Nucleus accumbens (tissue), 56 donors: ENCODE measurements around the gene GAS5.

ENCODE experiments used
- DNase-seq, 56 donors: peaks; one replicate each; lab custom pipeline; 2025; lab: John Stamatoyannopoulos, UW

Gene GAS5

GRCh38 chr1:173832748-173833147, 35.0 kb downstream of the GAS5 start:
- DNase-seq = no peak

DNA sequence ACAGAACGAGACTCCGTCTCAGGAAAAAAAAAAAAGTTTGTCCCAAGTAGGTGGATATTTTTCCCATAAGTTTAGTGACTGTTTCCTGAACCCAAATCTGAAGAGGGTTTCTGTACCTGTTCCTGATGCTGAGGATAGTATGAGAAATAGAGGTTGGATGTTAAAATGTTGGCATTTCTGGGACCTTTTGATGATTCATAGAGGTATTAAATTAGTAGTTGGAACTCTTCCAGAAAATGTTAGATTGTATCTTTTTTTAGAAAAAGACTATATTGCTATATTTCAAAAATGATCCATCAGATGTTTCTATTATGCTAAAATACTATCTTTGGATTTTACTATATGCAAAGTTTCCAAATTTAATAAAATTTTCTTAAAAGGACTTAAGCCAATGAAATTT, 40.2 kb downstream of the GAS5 start:
- DNase-seq = no peak

DNA sequence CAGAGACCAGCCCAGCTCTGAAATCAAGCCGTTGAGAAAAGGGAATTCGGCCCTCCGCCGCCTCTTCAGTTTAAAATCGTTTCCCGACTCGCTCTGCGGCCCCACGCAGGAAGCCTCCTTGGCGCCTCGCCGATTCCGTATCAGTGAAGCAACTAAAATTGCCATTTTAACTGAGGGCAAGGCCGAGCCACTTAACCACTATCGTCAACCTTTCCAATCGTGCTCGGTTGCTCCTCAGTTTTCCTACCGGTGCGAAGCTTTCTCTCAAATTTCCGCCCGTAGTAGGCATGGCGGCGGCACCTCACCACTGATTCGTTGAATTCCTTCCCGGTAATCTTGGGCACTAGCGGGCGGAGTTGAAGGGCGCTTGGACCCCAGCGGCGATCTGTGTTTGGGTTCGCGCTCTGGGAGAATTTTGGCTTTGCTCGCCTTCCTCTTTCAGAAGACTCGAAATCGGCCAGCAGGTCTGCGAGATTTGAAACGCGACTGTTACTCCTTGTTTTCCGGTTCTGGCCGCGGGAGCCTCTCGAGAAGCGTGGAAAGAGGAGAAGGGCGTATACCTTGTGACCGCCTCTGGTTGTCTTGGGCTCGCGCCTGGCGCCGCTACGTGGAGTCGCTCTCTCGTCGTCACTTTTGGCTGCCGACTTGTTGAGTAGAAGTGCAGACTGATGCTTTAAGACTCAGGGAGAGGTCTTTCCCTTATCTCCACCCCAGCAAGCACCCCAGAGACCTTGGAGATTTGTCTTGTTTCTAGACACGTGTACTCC, 43.3 kb downstream of the GAS5 start, which contains the start of the genes CENPL and DARS2:
Gene CENPL (minus strand): TSS at position 569 of the 767 bp plus-strand sequence. CDS start 13,584 bp downstream, outside the sequence.
Gene DARS2 (plus strand): TSS at position 359 of the 767 bp plus-strand sequence. CDS start 557 bp downstream, outside the sequence.
- DNase-seq = peak; percentile 78 to 100 (median 94)

- no peak for DNase-seq
Observed at GRCh38 chr1:173823781-173824314, 43.9 kb downstream of the GAS5 start.

- no peak for DNase-seq
Observed at GRCh38 chr1:173821680-173822079, 46.1 kb downstream of the GAS5 start.

- no peak for DNase-seq
Observed at GRCh38 chr1:173818459-173818858, 49.3 kb downstream of the GAS5 start.
